ENCODE measurements around the gene DENND2D. TPM values are rescaled to one million over a fixed set of nuclear protein-coding genes. Genes with fewer than 3 reads are reported as not detected.

Gene DENND2D
- total and polyA plus RNA-seq, 9 of the 15 experiments (the other 6 are each of a cell fraction or from before 2014, with no cell fraction given), result 0.08 to 0.44 (median 0.13) TPM; not detected in 6

DNA sequence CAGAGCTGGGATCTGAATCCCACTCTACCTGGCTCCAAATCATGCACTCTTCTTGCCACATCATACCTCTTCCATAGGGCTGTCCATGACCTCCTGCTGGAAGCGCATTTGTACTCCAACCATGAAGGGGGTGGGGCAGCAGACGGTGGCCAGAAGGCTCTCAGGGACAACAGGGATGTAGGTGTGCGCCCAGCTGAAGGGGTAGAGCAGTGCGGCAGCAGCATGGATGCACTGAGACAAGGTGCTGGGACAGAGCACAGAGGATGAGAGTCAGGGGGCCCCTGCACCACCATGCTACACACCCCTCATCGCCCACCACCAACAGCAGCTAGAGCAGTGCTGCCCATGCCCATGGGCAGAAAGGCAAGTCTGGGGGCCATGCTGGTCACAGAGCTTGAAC is 8.4 kb downstream of the DENND2D start:
- H3K27ac ChIP-seq (ENCODE audit: extremely low read depth, low read depth, low read length), result no peak overlapping the region
- no peak overlapping the region for H2AFZ ChIP-seq (ENCODE audit: low read depth, low read length)
- no peak for ATAC-seq
- no peak overlapping the region for H3K4me2 ChIP-seq (ENCODE audit: insufficient read depth, low read length)
- no peaks in the 10 kb centered on the region for H3K79me2 ChIP-seq (ENCODE audit: control insufficient read depth, insufficient read depth, low read length)
- 59% methylated on average over 5 of the region's 5 CpGs for WGBS (ENCODE audit: insufficient coverage, low coverage, missing lambda C conversion rate)
- intact Hi-C loops (cut with micrococcal nuclease), result no loop called here
- no peak overlapping the region for H3K9ac ChIP-seq (ENCODE audit: insufficient read depth in 1 of 2, low read depth in 2 of 2, low read length in 2 of 2)
- peaks cover 2 to 7% of the 10 kb centered on the region in 2 experiments; a peak in 3 of 5 replicates for H3K4me1 ChIP-seq (replicated peaks in 1 of 2; ENCODE audit: control insufficient read depth in 2 of 2, insufficient read depth in 2 of 2, low read length in 2 of 2)
- FAIRE-seq, result no peak
- in situ Hi-C loops (cut with MboI), result no loop called here
- no peak for DNase-seq (ENCODE audit: extremely low read depth in 1 of 4, low spot score in 3 of 4)
- H3K27me3 ChIP-seq (ENCODE audit: control insufficient read depth in 2 of 2, insufficient read depth in 2 of 2, low read length in 2 of 2), result no peaks in the 10 kb centered on the region
- H3K4me3 ChIP-seq, result no peak overlapping the region
- no peaks in the 10 kb centered on the region for H3K9me1 ChIP-seq (ENCODE audit: control insufficient read depth, insufficient read depth, low read length)
- no peaks in the 10 kb centered on the region for H3K9me3 ChIP-seq (replicated peaks; ENCODE audit: control insufficient read depth, insufficient read depth, low read depth, low read length)
- H3K36me3 ChIP-seq (ENCODE audit: control insufficient read depth, insufficient read depth, low read length), result peaks cover 14% of the 10 kb centered on the region
- H4K20me1 ChIP-seq (replicated peaks; ENCODE audit: control insufficient read depth, insufficient read depth, low read length), result no peaks in the 10 kb centered on the region
- CTCF ChIA-PET (ENCODE audit: low intra/inter-chr PET ratio), result no interaction called here
- POLR2A ChIA-PET, result interaction anchor here (0.6 to 2.2 kb wide), 2 partner anchors 9 to 10 kb away, joined by 3 to 9 read pairs; no protein-coding TSS in a partner anchor
- no TSS peak for BruUV-seq (replicated peaks)
- TF ChIP-seq, protein P1, sequence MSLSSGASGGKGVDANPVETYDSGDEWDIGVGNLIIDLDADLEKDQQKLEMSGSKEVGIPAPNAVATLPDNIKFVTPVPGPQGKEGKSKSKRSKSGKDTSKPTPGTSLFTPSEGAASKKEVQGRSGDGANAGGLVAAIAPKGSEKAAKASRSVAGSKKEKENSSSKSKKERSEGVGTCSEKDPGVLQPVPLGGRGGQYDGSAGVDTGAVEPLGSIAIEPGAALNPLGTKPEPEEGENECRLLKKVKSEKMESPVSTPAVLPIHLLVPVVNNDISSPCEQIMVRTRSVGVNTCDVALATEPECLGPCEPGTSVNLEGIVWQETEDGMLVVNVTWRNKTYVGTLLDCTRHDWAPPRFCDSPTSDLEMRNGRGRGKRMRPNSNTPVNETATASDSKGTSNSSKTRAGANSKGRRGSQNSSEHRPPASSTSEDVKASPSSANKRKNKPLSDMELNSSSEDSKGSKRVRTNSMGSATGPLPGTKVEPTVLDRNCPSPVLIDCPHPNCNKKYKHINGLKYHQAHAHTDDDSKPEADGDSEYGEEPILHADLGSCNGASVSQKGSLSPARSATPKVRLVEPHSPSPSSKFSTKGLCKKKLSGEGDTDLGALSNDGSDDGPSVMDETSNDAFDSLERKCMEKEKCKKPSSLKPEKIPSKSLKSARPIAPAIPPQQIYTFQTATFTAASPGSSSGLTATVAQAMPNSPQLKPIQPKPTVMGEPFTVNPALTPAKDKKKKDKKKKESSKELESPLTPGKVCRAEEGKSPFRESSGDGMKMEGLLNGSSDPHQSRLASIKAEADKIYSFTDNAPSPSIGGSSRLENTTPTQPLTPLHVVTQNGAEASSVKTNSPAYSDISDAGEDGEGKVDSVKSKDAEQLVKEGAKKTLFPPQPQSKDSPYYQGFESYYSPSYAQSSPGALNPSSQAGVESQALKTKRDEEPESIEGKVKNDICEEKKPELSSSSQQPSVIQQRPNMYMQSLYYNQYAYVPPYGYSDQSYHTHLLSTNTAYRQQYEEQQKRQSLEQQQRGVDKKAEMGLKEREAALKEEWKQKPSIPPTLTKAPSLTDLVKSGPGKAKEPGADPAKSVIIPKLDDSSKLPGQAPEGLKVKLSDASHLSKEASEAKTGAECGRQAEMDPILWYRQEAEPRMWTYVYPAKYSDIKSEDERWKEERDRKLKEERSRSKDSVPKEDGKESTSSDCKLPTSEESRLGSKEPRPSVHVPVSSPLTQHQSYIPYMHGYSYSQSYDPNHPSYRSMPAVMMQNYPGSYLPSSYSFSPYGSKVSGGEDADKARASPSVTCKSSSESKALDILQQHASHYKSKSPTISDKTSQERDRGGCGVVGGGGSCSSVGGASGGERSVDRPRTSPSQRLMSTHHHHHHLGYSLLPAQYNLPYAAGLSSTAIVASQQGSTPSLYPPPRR (CRISPR knock-in tag; IDR thresholded peaks at IDR 0.05; ENCODE audit: borderline replicate concordance), result no peak
- TF ChIP-seq SMARCA4 (IDR thresholded peaks at IDR 0.05), result no peak
- no peak for TF ChIP-seq ZNF431 (CRISPR knock-in tag; IDR thresholded peaks at IDR 0.05)
- no peak for TF ChIP-seq USF1 (CRISPR knock-in tag; IDR thresholded peaks at IDR 0.05)
- no peak for TF ChIP-seq GTF2E2 (tag; IDR thresholded peaks at IDR 0.05)
- TF ChIP-seq RFX1 (IDR thresholded peaks at IDR 0.05), result no peak

Measured in K562 (cell line).